ENCODE measurements around the gene DOCK6. TPM values are rescaled to one million over a fixed set of nuclear protein-coding genes. Genes with fewer than 3 reads are reported as not detected.

The DOCK6 gene
- total RNA-seq, 1 experiment from 2014 or later = 61.7 TPM

- H3K4me3 Mint-ChIP-seq (ENCODE audit: unreplicated experiment) = no peak overlapping the region
- no peak for TF ChIP-seq CTCF (IDR thresholded peaks at IDR 0.05; ENCODE audit: unreplicated experiment)
- DNase-seq (ENCODE audit: unreplicated experiment) = no peak
- no TSS peak for BruUV-seq (replicated peaks)
- intact Hi-C loops (cut with micrococcal nuclease) = no loop called here
- H3K4me1 Mint-ChIP-seq (ENCODE audit: insufficient read depth, unreplicated experiment) = peaks cover 5% of the 10 kb centered on the region
- H3K27me3 Mint-ChIP-seq (ENCODE audit: insufficient read depth, unreplicated experiment) = no peaks in the 10 kb centered on the region
- POLR2A ChIA-PET = no interaction called here
- H3K36me3 Mint-ChIP-seq (ENCODE audit: insufficient read depth, unreplicated experiment) = no peaks in the 10 kb centered on the region
- no peak overlapping the region for H3K27ac Mint-ChIP-seq (ENCODE audit: low read depth, unreplicated experiment)
- no peaks in the 10 kb centered on the region for H3K9me3 Mint-ChIP-seq (ENCODE audit: unreplicated experiment)
- CTCF ChIA-PET = no interaction called here
Measured at GRCh38 chr19:11300811-11301120, 38.4 kb upstream of the DOCK6 start.

- Mint-ChIP-seq H3K9me3 (ENCODE audit: unreplicated experiment) (no peaks in the 10 kb centered on the region), H3K27me3 (ENCODE audit: insufficient read depth, unreplicated experiment) (no peaks in the 10 kb centered on the region), H3K27ac (ENCODE audit: low read depth, unreplicated experiment) (no peak overlapping the region), H3K4me3 (ENCODE audit: unreplicated experiment) (no peak overlapping the region), H3K4me1 (ENCODE audit: insufficient read depth, unreplicated experiment) (peaks cover 5% of the 10 kb centered on the region), H3K36me3 (ENCODE audit: insufficient read depth, unreplicated experiment) (no peaks in the 10 kb centered on the region)
- TF ChIP-seq CTCF (IDR thresholded peaks at IDR 0.05; ENCODE audit: unreplicated experiment) = no peak
- CTCF ChIA-PET = interaction anchor here (0.6 to 0.7 kb wide), 2 partner anchors 13 to 402 kb away, joined by 3 to 8 read pairs; no protein-coding TSS in a partner anchor
- intact Hi-C loops (cut with micrococcal nuclease) = no loop called here
- DNase-seq (ENCODE audit: unreplicated experiment) = no peak
- no TSS peak for BruUV-seq (replicated peaks)
- POLR2A ChIA-PET = interaction anchor here (1.0 kb wide), 1 partner anchor 39 kb away, joined by 5 read pairs; no protein-coding TSS in a partner anchor
Measured at GRCh38 chr19:11299946-11300810, 37.9 kb upstream of the DOCK6 start.

- ChIA-PET POLR2A (interaction anchor here (0.9 to 1.7 kb wide), 4 partner anchors 11 to 81 kb away, joined by 3 to 5 read pairs (median 3); partner anchors contain the start of gene DOCK6), CTCF (interaction anchor here (0.5 to 2.3 kb wide), 8 partner anchors 52 to 277 kb away, joined by 3 to 6 read pairs (median 4); no protein-coding TSS in a partner anchor)
- Mint-ChIP-seq H3K4me1 (ENCODE audit: insufficient read depth, unreplicated experiment) (peaks cover 11% of the 10 kb centered on the region), H3K9me3 (ENCODE audit: unreplicated experiment) (no peaks in the 10 kb centered on the region), H3K4me3 (ENCODE audit: unreplicated experiment) (no peak overlapping the region), H3K27me3 (ENCODE audit: insufficient read depth, unreplicated experiment) (no peaks in the 10 kb centered on the region), H3K36me3 (ENCODE audit: insufficient read depth, unreplicated experiment) (no peaks in the 10 kb centered on the region), H3K27ac (ENCODE audit: low read depth, unreplicated experiment) (peak overlapping the region; percentile 40)
- DNase-seq (ENCODE audit: unreplicated experiment) = peak; percentile 18
- intact Hi-C loops (cut with micrococcal nuclease) = no loop called here
- TF ChIP-seq CTCF (IDR thresholded peaks at IDR 0.05; ENCODE audit: unreplicated experiment) = no peak
- no TSS peak for BruUV-seq (replicated peaks)
Measured at GRCh38 chr19:11296264-11296663, 33.9 kb upstream of the DOCK6 start.

GRCh38 chr19:11295665-11296245 is 33.4 kb upstream of the DOCK6 start, which contains the start of gene TSPAN16:
TSPAN16 (plus strand) TSS chr19:11296160; CDS start chr19:11296298, 138 bp downstream.
- intact Hi-C loops (cut with micrococcal nuclease) = no loop called here
- Mint-ChIP-seq H3K4me1 (ENCODE audit: insufficient read depth, unreplicated experiment) (peaks cover 11% of the 10 kb centered on the region), H3K27me3 (ENCODE audit: insufficient read depth, unreplicated experiment) (no peaks in the 10 kb centered on the region), H3K36me3 (ENCODE audit: insufficient read depth, unreplicated experiment) (no peaks in the 10 kb centered on the region), H3K27ac (ENCODE audit: low read depth, unreplicated experiment) (peak within 1 kb of the TSS; percentile 40), H3K9me3 (ENCODE audit: unreplicated experiment) (no peaks in the 10 kb centered on the region), H3K4me3 (ENCODE audit: unreplicated experiment) (no peak within 1 kb of the TSS)
- no peak for TF ChIP-seq CTCF (IDR thresholded peaks at IDR 0.05; ENCODE audit: unreplicated experiment)
- no TSS peak for BruUV-seq (replicated peaks)
- DNase-seq (ENCODE audit: unreplicated experiment) = peak; percentile 22
- POLR2A ChIA-PET = interaction anchor here (0.9 to 1.7 kb wide), 3 partner anchors 14 to 82 kb away, joined by 3 read pairs; partner anchors contain the start of gene DOCK6
- CTCF ChIA-PET = interaction anchor here (0.5 to 2.3 kb wide), 10 partner anchors 10 to 248 kb away, joined by 3 to 9 read pairs (median 4); no protein-coding TSS in a partner anchor

Data from MCF 10A (cell line).